Fibroblast of pulmonary artery (primary cell): ENCODE results near the gene BNIP2.
"Not testable (repeated sequence)": the region's sequence is repeated elsewhere in the genome, so short reads cannot be mapped to it uniquely, and the experiment has no call there.

Source experiments
- DNase-seq: peaks from one replicate; pipeline ENCODE4 v3.0.0-alpha.2; 2010; ENCODE audit warnings: low read depth
- H3K4me3 ChIP-seq: replicated peaks from 2 replicates; pipeline ENCODE4 v1.5.1; 2011; ENCODE audit warnings: low read depth, mild to moderate bottlenecking, control low read depth, low read length, moderate library complexity
- TF ChIP-seq, protein P1 (sequence below): IDR thresholded peaks from 2 replicates; pipeline ENCODE4 v1.5.1; 2011; ENCODE audit warnings: mild to moderate bottlenecking, control low read depth, low read length, inconsistent platforms; ENCODE audit errors: missing control alignments

BNIP2 gene

DNA sequence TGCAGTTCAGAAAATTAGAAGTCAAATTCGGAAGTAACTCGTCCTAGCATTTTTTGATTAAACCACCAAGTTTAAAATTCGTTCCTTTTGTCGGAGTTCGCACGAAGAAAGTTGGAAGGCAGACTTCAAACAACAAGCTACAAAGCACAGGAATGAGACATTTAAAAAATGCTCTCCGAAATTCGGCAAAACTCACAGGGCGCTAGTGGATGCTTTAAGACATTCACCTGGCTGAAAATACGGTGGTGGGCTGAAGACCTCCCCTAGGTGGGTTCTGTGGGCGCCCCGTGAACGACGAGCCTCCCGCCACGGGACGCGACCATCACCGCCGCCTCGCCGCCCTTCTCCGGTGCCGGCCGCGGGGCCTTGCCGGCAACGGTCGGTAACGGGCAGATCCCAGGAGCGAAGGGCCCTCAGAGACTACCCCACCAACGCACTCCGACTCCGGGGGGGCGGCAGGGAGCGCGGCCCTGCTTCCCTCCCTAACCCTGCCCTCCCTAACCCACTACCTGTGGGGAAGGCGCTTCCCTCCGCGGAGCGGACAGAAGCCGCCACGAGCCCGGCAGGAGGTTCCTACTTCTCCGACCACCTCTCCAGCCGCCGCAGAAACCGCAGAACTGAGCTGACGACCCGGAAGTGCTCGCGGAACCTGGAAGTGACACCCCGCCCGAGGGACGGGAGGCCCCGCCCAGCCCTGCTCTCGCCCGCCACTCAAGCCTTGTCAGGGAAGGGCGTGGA, 32.1 kb downstream of the BNIP2 start, which contains the start of gene GTF2A2:
Gene GTF2A2, minus strand, starts transcription at position 619 of the 738 bp plus-strand sequence. CDS start 5,238 bp downstream, outside the sequence.
- H3K4me3 ChIP-seq, result peak within 1 kb of the TSS; percentile 77
- DNase-seq, result peak; percentile 94
- TF ChIP-seq, protein P1, sequence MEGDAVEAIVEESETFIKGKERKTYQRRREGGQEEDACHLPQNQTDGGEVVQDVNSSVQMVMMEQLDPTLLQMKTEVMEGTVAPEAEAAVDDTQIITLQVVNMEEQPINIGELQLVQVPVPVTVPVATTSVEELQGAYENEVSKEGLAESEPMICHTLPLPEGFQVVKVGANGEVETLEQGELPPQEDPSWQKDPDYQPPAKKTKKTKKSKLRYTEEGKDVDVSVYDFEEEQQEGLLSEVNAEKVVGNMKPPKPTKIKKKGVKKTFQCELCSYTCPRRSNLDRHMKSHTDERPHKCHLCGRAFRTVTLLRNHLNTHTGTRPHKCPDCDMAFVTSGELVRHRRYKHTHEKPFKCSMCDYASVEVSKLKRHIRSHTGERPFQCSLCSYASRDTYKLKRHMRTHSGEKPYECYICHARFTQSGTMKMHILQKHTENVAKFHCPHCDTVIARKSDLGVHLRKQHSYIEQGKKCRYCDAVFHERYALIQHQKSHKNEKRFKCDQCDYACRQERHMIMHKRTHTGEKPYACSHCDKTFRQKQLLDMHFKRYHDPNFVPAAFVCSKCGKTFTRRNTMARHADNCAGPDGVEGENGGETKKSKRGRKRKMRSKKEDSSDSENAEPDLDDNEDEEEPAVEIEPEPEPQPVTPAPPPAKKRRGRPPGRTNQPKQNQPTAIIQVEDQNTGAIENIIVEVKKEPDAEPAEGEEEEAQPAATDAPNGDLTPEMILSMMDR, result no peak

DNA sequence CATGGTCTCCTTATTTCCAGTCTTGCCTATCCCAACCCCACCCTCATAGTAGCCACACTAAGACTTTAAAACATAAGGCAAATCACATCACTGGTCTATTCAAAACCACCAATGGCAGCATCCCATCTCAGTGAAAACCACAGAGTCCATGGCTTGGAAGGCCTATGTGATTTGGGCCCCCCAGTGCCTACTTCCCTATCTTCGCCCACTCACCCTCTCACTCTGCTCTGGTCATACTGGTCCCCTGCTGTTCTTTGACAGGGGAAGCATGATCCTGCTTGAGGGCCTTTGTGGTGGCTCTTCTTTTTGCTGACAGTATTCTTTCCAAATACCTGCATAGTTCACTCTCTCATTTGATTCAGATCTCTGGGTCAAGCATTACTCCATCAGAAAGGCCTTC, 35.1 kb downstream of the BNIP2 start:
- TF ChIP-seq, protein P1, result no peak
- DNase-seq, result no peak
- H3K4me3 ChIP-seq, result no peak overlapping the region

DNA sequence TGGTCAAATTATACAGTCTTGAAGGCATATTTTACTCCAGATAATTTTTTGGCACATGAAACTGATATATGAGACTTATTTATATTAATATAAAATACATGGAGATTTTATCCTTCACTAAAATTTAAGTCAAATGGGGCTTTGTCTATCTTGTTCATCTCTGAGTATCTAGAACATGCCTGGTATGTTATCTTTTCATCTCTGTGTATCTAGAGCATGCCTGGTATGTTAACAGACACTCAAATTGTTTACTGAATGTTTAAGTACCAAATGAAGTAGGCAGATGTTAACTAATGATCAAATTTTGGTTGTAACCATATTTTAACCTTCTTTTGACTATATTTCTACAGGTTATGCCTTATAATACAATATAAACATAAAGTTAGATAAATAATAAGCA, 39.5 kb downstream of the BNIP2 start:
- DNase-seq, result no peak
- H3K4me3 ChIP-seq, result no peak overlapping the region
- TF ChIP-seq, protein P1, result no peak

DNA sequence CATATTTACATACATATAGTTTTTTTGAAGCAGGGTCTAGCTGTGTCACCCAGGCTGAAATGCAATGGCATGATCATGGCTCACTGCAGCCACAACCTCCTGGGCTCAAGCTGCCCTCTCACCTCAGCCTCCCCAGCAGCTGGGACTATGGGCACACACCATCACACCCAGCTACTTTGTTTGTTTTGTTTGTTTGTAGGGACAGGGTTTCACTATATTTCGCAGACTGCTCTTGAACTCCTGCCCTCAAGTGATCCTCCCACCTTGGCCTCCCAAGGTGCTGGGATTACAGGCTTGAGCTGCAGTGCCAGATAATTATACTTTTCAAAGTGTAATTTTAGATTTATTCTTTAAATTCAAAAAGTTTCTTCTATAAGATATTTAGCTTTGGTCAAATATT, 42.0 kb downstream of the BNIP2 start:
- DNase-seq, result no peak
- no peak overlapping the region for H3K4me3 ChIP-seq
- TF ChIP-seq, protein P1, result no peak

DNA sequence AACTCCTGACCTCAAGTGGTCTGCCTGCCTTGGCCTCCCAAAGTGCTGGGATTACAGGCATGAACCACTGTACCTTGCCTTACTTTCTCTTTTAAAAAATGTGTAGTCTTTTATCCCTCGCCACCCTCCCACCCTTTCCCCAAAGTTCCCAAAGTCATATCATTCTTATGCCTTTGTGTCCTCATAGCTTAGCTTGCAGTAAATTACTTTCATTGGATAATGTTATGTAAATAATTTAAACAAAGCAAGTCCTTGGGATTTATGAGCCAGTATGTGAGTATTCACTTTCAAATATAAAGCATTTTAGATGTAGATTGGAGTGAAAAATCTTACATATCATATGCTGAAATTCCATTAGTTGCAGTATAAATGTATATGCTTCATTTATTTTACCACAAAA, 42.8 kb downstream of the BNIP2 start:
- no peak for DNase-seq
- H3K4me3 ChIP-seq, result no peak overlapping the region
- TF ChIP-seq, protein P1, result no peak

DNA sequence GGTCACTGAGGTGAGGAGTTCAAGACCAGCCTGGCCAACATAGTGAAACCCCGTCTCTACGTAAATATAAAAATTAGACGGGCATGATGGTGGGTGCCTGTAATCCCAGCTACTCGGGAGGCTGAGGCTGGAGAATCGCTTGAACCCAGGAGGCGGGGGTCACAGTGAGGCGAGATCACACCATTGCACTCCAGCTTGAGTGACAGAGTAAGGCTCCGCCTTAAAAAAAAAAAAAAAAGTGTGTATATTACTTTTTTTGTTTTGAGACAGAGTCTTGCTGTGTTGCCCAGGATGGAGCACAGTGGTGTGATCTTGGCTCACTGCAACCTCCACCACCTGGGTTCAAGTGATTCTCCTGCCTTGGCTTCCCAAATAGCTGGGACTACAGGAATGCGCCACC, 43.3 kb downstream of the BNIP2 start:
- not testable (repeated sequence) for DNase-seq, H3K4me3 ChIP-seq

DNA sequence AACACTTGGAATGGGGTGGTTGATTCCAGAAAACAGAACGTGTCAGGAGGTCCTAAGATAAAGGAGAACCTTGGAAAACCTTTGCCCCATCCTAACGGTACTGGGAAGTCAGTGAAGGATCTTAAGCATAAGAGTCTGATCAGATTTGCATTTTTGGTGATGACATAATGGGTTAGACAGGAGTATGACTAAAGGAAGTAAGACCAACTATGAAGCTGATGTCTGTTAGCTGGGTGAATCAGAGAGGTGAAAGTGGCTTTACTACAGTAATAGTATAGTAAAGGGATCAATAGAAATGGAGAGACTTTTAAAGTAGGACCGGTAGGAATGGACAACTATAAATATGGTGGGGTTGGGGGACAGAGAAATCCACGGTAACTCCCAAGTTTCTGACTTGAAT, 44.4 kb downstream of the BNIP2 start:
- TF ChIP-seq, protein P1, result no peak
- DNase-seq, result no peak
- H3K4me3 ChIP-seq, result no peak overlapping the region
